ENCODE data around the gene NKD2. TPM values are rescaled to one million over a fixed set of nuclear protein-coding genes. Genes with fewer than 3 reads are reported as not detected.

NKD2 gene
- total and polyA plus RNA-seq, 9 of the 15 experiments (the other 6 are each of a cell fraction or from before 2014, with no cell fraction given): 0.09 to 0.64 (median 0.27) TPM; not detected in 5

DNA sequence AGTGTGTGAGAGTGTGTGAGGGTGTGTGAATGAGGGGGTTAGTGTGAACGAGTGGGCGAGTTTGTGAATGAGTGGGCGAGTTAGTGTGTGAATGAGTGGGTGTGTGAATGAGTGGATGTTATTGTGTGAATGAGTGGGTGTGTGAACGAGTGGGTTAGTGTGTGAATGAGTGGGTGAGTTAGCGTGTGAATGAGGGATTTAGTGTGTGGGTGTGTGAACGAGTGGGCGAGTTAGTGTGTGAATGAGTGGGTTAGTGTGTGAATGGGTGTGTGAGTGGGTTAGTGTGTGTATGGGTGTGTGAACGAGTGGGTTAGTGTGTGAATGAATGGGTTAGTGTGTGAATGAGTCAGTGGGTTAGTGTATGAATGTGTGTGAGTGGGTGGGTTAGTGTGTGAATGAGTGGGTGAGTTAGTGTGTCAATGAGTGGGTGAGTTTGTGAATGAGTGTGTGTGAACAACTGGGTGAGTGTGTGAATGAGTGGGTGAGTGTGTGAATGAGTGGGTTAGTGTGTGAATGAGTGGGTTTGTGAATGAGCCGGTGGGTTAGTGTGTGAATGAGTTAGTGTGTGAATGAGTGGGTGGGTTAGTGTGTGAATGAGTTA, 37.5 kb downstream of the NKD2 start:
- no peak overlapping the region for H3K4me3 ChIP-seq
- in situ Hi-C loops (cut with MboI) (no loop called here), intact Hi-C loops (cut with micrococcal nuclease) (no loop called here)
- H3K27me3 ChIP-seq (ENCODE audit: control insufficient read depth in 2 of 2, insufficient read depth in 2 of 2, low read length in 2 of 2): peaks cover 13 to 21% of the 10 kb centered on the region in 2 experiments
- BruUV-seq (replicated peaks): no TSS peak
- FAIRE-seq (no peak), ATAC-seq (no peak), DNase-seq (ENCODE audit: extremely low read depth in 1 of 4, low spot score in 3 of 4) (no peak)
- no peak for TF ChIP-seq HMG20A (CRISPR knock-in tag; conservative IDR thresholded peaks at IDR 0.05)
- H3K9me3 ChIP-seq (replicated peaks; ENCODE audit: control insufficient read depth, insufficient read depth, low read depth, low read length): peaks cover 3% of the 10 kb centered on the region
- WGBS (ENCODE audit: insufficient coverage, low coverage, missing lambda C conversion rate): 1% methylated on average over 9 of the region's 9 CpGs
- no peaks in the 10 kb centered on the region for H4K20me1 ChIP-seq (replicated peaks; ENCODE audit: control insufficient read depth, insufficient read depth, low read length)
- no peaks in the 10 kb centered on the region for H3K79me2 ChIP-seq (ENCODE audit: control insufficient read depth, insufficient read depth, low read length)
- peaks cover 0 to 1% of the 10 kb centered on the region in 2 experiments; a peak in 1 of 5 replicates for H3K4me1 ChIP-seq (replicated peaks in 1 of 2; ENCODE audit: control insufficient read depth in 2 of 2, insufficient read depth in 2 of 2, low read length in 2 of 2)
- H3K9me1 ChIP-seq (ENCODE audit: control insufficient read depth, insufficient read depth, low read length): no peaks in the 10 kb centered on the region
- ChIA-PET POLR2A (no interaction called here), CTCF (ENCODE audit: low intra/inter-chr PET ratio) (no interaction called here)
- no peak overlapping the region for H2AFZ ChIP-seq (ENCODE audit: low read depth, low read length)
- no peak overlapping the region for H3K4me2 ChIP-seq (ENCODE audit: insufficient read depth, low read length)
- H3K36me3 ChIP-seq (ENCODE audit: control insufficient read depth, insufficient read depth, low read length): no peaks in the 10 kb centered on the region
- H3K27ac ChIP-seq (ENCODE audit: extremely low read depth, low read depth, low read length): no peak overlapping the region
- H3K9ac ChIP-seq (ENCODE audit: insufficient read depth in 1 of 2, low read depth in 2 of 2, low read length in 2 of 2): no peak overlapping the region

DNA sequence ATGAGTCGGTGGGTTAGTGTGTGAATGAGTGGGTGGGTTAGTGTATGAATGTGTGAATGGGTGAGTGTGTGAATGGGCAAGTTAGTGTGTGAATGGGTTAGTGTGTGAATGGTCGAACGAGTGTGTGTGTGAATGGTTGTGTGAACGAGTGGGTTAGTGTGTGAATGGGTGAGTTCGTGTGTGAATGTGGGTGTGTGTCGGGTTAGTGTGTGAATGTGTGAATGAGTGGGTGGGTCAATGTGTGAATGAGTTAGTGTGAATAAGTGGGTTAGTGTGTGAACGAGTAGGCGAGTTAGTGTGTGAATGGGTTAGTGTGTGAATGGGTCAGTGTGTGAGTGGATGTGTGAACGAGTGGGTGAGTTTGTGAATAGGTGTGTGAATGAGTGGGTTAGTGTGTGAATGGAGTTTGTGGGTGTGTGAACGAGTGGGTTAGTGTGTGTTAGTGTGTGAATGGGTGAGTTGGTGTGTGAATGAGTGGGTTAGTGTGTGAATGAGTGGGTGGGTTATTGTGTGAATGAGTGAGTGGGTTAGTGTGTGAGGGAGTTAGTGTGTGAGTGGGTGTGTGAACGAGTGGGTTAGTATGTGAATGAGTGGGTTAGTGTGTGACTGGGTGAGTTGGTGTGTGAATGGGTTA, 38.8 kb downstream of the NKD2 start:
- no peak overlapping the region for H3K4me3 ChIP-seq
- H3K36me3 ChIP-seq (ENCODE audit: control insufficient read depth, insufficient read depth, low read length): no peaks in the 10 kb centered on the region
- peaks cover 0 to 8% of the 10 kb centered on the region in 2 experiments; a peak in 1 of 5 replicates for H3K4me1 ChIP-seq (replicated peaks in 1 of 2; ENCODE audit: control insufficient read depth in 2 of 2, insufficient read depth in 2 of 2, low read length in 2 of 2)
- peaks cover 3% of the 10 kb centered on the region for H3K9me3 ChIP-seq (replicated peaks; ENCODE audit: control insufficient read depth, insufficient read depth, low read depth, low read length)
- H3K4me2 ChIP-seq (ENCODE audit: insufficient read depth, low read length): no peak overlapping the region
- H3K27me3 ChIP-seq (ENCODE audit: control insufficient read depth in 2 of 2, insufficient read depth in 2 of 2, low read length in 2 of 2): peaks cover 24 to 35% of the 10 kb centered on the region in 2 experiments
- no peak overlapping the region for H3K27ac ChIP-seq (ENCODE audit: extremely low read depth, low read depth, low read length)
- no peaks in the 10 kb centered on the region for H3K9me1 ChIP-seq (ENCODE audit: control insufficient read depth, insufficient read depth, low read length)
- in situ Hi-C loops (cut with MboI): no loop called here
- H4K20me1 ChIP-seq (replicated peaks; ENCODE audit: control insufficient read depth, insufficient read depth, low read length): peaks cover 5% of the 10 kb centered on the region
- no peaks in the 10 kb centered on the region for H3K79me2 ChIP-seq (ENCODE audit: control insufficient read depth, insufficient read depth, low read length)
- DNase-seq (ENCODE audit: extremely low read depth in 1 of 4, low spot score in 3 of 4) (no peak), FAIRE-seq (no peak), ATAC-seq (no peak)
- CTCF ChIA-PET (ENCODE audit: low intra/inter-chr PET ratio): no interaction called here
- BruUV-seq (replicated peaks): no TSS peak
- WGBS (ENCODE audit: insufficient coverage, low coverage, missing lambda C conversion rate): 0% methylated on average over 5 of the region's 11 CpGs
- TF ChIP-seq ZNF584 (CRISPR knock-in tag; IDR thresholded peaks at IDR 0.05; ENCODE audit: low read depth): no peak
- TF ChIP-seq EWSR1 (IDR thresholded peaks at IDR 0.05; ENCODE audit: borderline replicate concordance, low read depth, partially characterized antibody): no peak
- 0 out of 2 replicates have a peak, but pooled peaks have one; percentile 45 for TF ChIP-seq TSC22D4 (tag; IDR thresholded peaks at IDR 0.05)
- no peak for TF ChIP-seq ZNF12 (CRISPR knock-in tag; IDR thresholded peaks at IDR 0.05)
- no peak for TF ChIP-seq BCLAF1 (IDR thresholded peaks at IDR 0.05; ENCODE audit: borderline replicate concordance in 1 of 2, control insufficient read depth in 1 of 2, low read depth in 2 of 2, low read length in 1 of 2)
- intact Hi-C loops (cut with micrococcal nuclease): no loop called here
- H2AFZ ChIP-seq (ENCODE audit: low read depth, low read length): no peak overlapping the region
- no peak overlapping the region for H3K9ac ChIP-seq (ENCODE audit: insufficient read depth in 1 of 2, low read depth in 2 of 2, low read length in 2 of 2)
- POLR2A ChIA-PET: no interaction called here

Data from K562 (cell line).